ENCODE measurements around the gene OBSCN. TPM values are rescaled to one million over a fixed set of nuclear protein-coding genes. Genes with fewer than 3 reads are reported as not detected.

The OBSCN gene
- total RNA-seq, 1 donor from 2014 or later = 10.2 TPM

DNA sequence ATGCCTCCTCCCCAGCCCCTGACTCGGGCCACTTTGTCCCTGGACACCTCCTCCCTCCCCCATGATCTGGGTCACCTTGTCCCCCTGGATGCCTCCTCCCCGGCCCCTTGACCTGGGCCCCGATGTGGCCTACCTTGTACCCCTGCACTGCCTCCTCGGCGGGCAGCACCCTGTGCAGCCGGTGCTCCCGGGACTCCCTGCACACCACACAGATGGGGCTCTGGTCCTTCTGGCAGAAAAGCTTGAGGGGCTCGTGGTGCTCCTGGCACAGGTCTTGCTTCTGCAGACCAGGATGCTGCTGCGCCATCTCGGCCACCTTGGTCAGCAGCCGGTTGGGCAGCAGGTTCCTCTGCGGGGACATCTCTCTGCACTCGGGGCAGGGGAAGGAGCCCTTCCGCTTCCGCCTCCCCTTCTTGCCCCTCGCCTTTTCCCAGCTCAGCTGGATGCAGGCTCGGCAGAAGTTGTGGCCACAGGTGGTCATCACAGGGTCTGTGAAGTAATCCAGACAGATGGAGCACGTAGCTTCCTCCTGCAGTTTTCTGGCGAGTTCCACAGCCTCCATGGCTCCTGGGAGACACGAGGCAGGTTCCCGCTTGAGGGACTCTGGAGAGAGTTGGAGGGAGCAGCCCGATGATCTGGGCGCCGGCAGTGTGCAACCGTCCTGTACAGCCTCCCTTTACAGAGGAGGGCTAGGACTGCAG, 206.8 kb downstream of the OBSCN start:
- Mint-ChIP-seq H3K27ac (ENCODE audit: unreplicated experiment) (no peak overlapping the region), H3K4me1 (ENCODE audit: low read depth) (peaks cover 11% of the 10 kb centered on the region), H3K9me3 (ENCODE audit: low read depth) (no peaks in the 10 kb centered on the region), H3K27me3 (ENCODE audit: low read depth) (no peaks in the 10 kb centered on the region), H3K4me3 (ENCODE audit: unreplicated experiment) (no peak overlapping the region), H3K36me3 (ENCODE audit: low read depth) (peaks cover 3% of the 10 kb centered on the region)
- DNase-seq (ENCODE audit: low spot score) = peak; percentile 84
- no peak for TF ChIP-seq CTCF (IDR thresholded peaks at IDR 0.05)

DNA sequence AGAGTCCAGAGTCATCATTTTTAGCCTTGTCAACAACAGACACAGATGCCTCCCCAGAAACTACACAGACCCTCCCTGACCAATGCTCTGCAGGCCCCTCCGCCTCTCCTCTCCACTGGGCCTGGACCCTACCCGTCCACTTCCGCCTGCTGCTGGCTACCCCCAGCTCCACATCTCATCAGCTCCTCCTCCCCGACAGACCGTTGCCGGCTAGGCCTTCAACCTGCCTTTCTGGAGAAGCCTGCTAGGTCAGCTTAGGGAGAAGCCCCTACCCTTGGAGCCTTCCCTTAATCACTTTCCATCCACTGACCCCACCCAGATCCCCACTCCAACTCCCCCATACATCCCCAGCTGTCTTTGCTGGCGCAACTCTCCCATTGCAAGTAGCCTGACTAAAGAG, 207.4 kb downstream of the OBSCN start:
- Mint-ChIP-seq H3K36me3 (ENCODE audit: low read depth) (peaks cover 3% of the 10 kb centered on the region), H3K27ac (ENCODE audit: unreplicated experiment) (no peak overlapping the region), H3K4me1 (ENCODE audit: low read depth) (peaks cover 11% of the 10 kb centered on the region), H3K9me3 (ENCODE audit: low read depth) (no peaks in the 10 kb centered on the region), H3K4me3 (ENCODE audit: unreplicated experiment) (no peak overlapping the region), H3K27me3 (ENCODE audit: low read depth) (no peaks in the 10 kb centered on the region)
- TF ChIP-seq CTCF (IDR thresholded peaks at IDR 0.05) = no peak
- DNase-seq (ENCODE audit: low spot score) = peak; percentile 82

DNA sequence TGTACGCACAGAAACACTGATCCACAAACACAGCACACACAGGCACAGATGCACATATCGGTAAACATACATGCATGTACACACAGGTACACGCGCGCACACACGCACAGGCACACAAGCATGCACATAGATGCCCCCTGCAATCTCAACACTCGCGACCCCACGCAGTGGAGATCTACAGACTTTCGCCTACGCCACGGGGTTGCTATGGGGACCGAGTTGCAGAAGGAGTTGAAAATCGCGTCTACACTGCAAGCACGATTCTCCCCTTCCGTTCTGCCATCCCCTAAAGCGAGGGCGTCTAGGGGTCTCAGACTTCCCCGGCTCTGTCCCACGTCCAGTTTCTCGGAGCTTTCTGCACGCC, 208.0 kb downstream of the OBSCN start:
- Mint-ChIP-seq H3K4me3 (ENCODE audit: unreplicated experiment) (peak overlapping the region; percentile 60), H3K27me3 (ENCODE audit: low read depth) (no peaks in the 10 kb centered on the region), H3K4me1 (ENCODE audit: low read depth) (peaks cover 11% of the 10 kb centered on the region), H3K9me3 (ENCODE audit: low read depth) (no peaks in the 10 kb centered on the region), H3K27ac (ENCODE audit: unreplicated experiment) (no peak overlapping the region), H3K36me3 (ENCODE audit: low read depth) (peaks cover 3% of the 10 kb centered on the region)
- TF ChIP-seq CTCF (IDR thresholded peaks at IDR 0.05) = no peak
- DNase-seq (ENCODE audit: low spot score) = no peak

- DNase-seq (ENCODE audit: low spot score) = peak; percentile 79
- Mint-ChIP-seq H3K27me3 (ENCODE audit: low read depth) (no peaks in the 10 kb centered on the region), H3K4me3 (ENCODE audit: unreplicated experiment) (peak within 1 kb of the TSS; percentile 68), H3K9me3 (ENCODE audit: low read depth) (no peaks in the 10 kb centered on the region), H3K4me1 (ENCODE audit: low read depth) (peaks cover 11% of the 10 kb centered on the region), H3K27ac (ENCODE audit: unreplicated experiment) (no peak within 1 kb of the TSS), H3K36me3 (ENCODE audit: low read depth) (no peaks in the 10 kb centered on the region)
- peak; percentile 74 for TF ChIP-seq CTCF (IDR thresholded peaks at IDR 0.05)
Observed at GRCh38 chr1:228416217-228416933, 208.5 kb downstream of the OBSCN start, which contains the start of gene TRIM17. TRIM17 (minus strand) TSS chr1:228416861; CDS start chr1:228415072, 1,789 bp downstream.

DNA sequence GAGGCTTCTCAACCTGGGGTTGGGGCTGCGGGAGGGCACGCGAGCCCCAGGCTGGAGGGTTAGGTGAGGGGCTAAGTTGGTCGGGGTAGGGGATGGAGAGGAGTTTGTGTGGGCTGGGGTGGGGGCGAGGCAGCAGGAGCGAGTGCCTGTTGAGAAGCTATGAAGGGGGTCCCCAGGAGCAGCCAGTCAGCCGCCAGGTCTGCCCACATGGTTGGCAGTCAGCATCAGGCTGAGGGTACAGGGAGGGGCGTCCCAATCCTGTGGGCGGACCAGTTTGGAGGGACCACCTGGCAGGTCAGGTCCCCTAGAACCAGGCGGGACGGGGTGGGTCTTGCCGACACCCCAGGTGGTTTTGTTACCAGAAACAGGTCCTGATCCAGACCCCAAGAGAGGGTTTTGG, 209.2 kb downstream of the OBSCN start:
- Mint-ChIP-seq H3K36me3 (ENCODE audit: low read depth) (no peaks in the 10 kb centered on the region), H3K27me3 (ENCODE audit: low read depth) (no peaks in the 10 kb centered on the region), H3K9me3 (ENCODE audit: low read depth) (no peaks in the 10 kb centered on the region), H3K4me1 (ENCODE audit: low read depth) (peaks cover 11% of the 10 kb centered on the region), H3K27ac (ENCODE audit: unreplicated experiment) (no peak overlapping the region), H3K4me3 (ENCODE audit: unreplicated experiment) (peak overlapping the region; percentile 68)
- TF ChIP-seq CTCF (IDR thresholded peaks at IDR 0.05) = no peak
- DNase-seq (ENCODE audit: low spot score) = peak; percentile 81
